HepG2 (cell line): ENCODE data around the gene CRADD. TPM values are rescaled to one million over a fixed set of nuclear protein-coding genes. Genes with fewer than 3 reads are reported as not detected.
A peak's percentile ranks its signal among the peaks of the same experiment; 100 is the strongest.

ENCODE experiments used
- ATF4 ChIP-seq, 2 experiments: fragments of 450-650 bp in 1 of 2; sonication (generic) in 1 of 2; formaldehyde crosslinking; IDR thresholded peaks; 2 replicates each; pipeline versions ENCODE4 v1.5.0 to v1.8.0; 2020 to 2022; ENCODE audit warnings: mild to moderate bottlenecking in 1 of 2, missing genetic modification reagents in 1 of 2
- ATF7-NPFF ChIP-seq: sonication (generic); formaldehyde crosslinking; IDR thresholded peaks from 2 replicates; pipeline ENCODE4 v1.8.1; 2023; ENCODE audit warnings: mild to moderate bottlenecking, low read depth, missing genetic modification reagents, moderate library complexity
- ATRX ChIP-seq: sonication (generic); formaldehyde crosslinking; IDR thresholded peaks from 2 replicates; pipeline ENCODE4 v1.4.0; 2020; ENCODE audit warnings: missing genetic modification reagents, borderline replicate concordance
- CBX2 ChIP-seq, 2 experiments: fragments of 200-600 bp in 1 of 2; sonication (generic); formaldehyde crosslinking in 1 of 2; IDR thresholded peaks; 2 replicates each; pipeline versions ENCODE4 v1.7.0 to v1.8.1; 2018 to 2022; ENCODE audit warnings: low read depth in 2 of 2, low read length in 1 of 2, mild to moderate bottlenecking in 1 of 2, missing genetic modification reagents in 1 of 2
- CCAR2 ChIP-seq: fragments of 200-400 bp; formaldehyde crosslinking; optimal IDR thresholded peaks from 2 replicates; pipeline ENCODE3; 2018; ENCODE audit warnings: low read depth, mild to moderate bottlenecking, low read length, moderate library complexity
- CHD4 ChIP-seq: fragments of 200-600 bp; sonication (generic); IDR thresholded peaks from 2 replicates; pipeline ENCODE4 v1.7.0; 2017; ENCODE audit warnings: mild to moderate bottlenecking, low read length, borderline replicate concordance
- DNMT3B ChIP-seq: conservative IDR thresholded peaks from 2 replicates; pipeline ENCODE4 v1.6.1; 2016; ENCODE audit warnings: missing biosample characterization, control low read depth
- DZIP1 ChIP-seq: sonication (generic); formaldehyde crosslinking; IDR thresholded peaks from 2 replicates; pipeline ENCODE4 v1.5.0; 2020; ENCODE audit warnings: mild to moderate bottlenecking, missing genetic modification reagents
- FIP1L1 ChIP-seq: fragments of 200-400 bp; formaldehyde crosslinking; IDR thresholded peaks from 2 replicates; pipeline ENCODE4 v1.6.1; 2018; ENCODE audit warnings: low read depth, mild to moderate bottlenecking, low read length, moderate library complexity, borderline replicate concordance; ENCODE audit not compliant: insufficient read depth
- FOXJ3 ChIP-seq: sonication (generic); formaldehyde crosslinking; IDR thresholded peaks from 2 replicates; pipeline ENCODE4 v1.4.0; 2020; ENCODE audit warnings: missing genetic modification reagents, mild to moderate bottlenecking, borderline replicate concordance
- HNRNPLL ChIP-seq: fragments of 200-400 bp; formaldehyde crosslinking; IDR thresholded peaks from 2 replicates; pipeline ENCODE4 v1.6.1; 2017; ENCODE audit warnings: mild to moderate bottlenecking, low read depth, low read length; ENCODE audit not compliant: poor library complexity, severe bottlenecking
- HOXA5 ChIP-seq: sonication (generic); formaldehyde crosslinking; IDR thresholded peaks from 2 replicates; pipeline ENCODE4 v1.4.0; 2020; ENCODE audit warnings: missing genetic modification reagents
- PCBP2 ChIP-seq: fragments of 200-400 bp; formaldehyde crosslinking; optimal IDR thresholded peaks from 2 replicates; pipeline ENCODE3; 2018; ENCODE audit warnings: low read length, low read depth; ENCODE audit not compliant: poor library complexity, severe bottlenecking
- RARA ChIP-seq: IDR thresholded peaks from 2 replicates; pipeline ENCODE4 v1.6.1; 2016; ENCODE audit warnings: missing genetic modification reagents, missing compliant biosample characterization
- SIN3B ChIP-seq: fragments of 150-350 bp; IDR thresholded peaks from 2 replicates; pipeline ENCODE4 v1.6.1; 2014; ENCODE audit warnings: low read length
- SNAPC5 ChIP-seq: sonication (generic); formaldehyde crosslinking; IDR thresholded peaks from 2 replicates; pipeline ENCODE4 v1.8.1; 2023; ENCODE audit warnings: mild to moderate bottlenecking, missing genetic modification reagents, borderline replicate concordance
- TAF1 ChIP-seq: sonication (generic); formaldehyde crosslinking; IDR thresholded peaks from 2 replicates; pipeline ENCODE4 v1.4.0; 2020; ENCODE audit warnings: missing genetic modification reagents
- TSC22D2 ChIP-seq: sonication (generic); formaldehyde crosslinking; IDR thresholded peaks from 2 replicates; pipeline ENCODE4 v1.5.1; 2020; ENCODE audit warnings: missing genetic modification reagents, mild to moderate bottlenecking, borderline replicate concordance
- ZIK1 ChIP-seq: sonication (generic); formaldehyde crosslinking; IDR thresholded peaks from 2 replicates; pipeline ENCODE4 v1.5.0; 2020; ENCODE audit warnings: mild to moderate bottlenecking, low read depth, missing genetic modification reagents, borderline replicate concordance
- ZNF3 ChIP-seq: IDR thresholded peaks from 2 replicates; pipeline ENCODE4 v1.7.0; 2017; ENCODE audit warnings: inconsistent platforms
- ZNF354B ChIP-seq: sonication (generic); formaldehyde crosslinking; IDR thresholded peaks from 2 replicates; pipeline ENCODE4 v1.8.0; 2022; ENCODE audit warnings: mild to moderate bottlenecking, missing genetic modification reagents
- ZNF615 ChIP-seq: sonication (generic); formaldehyde crosslinking; IDR thresholded peaks from 2 replicates; pipeline ENCODE4 v1.5.0; 2020; ENCODE audit warnings: mild to moderate bottlenecking, missing genetic modification reagents, borderline replicate concordance
- ZNF674 ChIP-seq: sonication (generic); formaldehyde crosslinking; IDR thresholded peaks from 2 replicates; pipeline ENCODE4 v1.5.0; 2020; ENCODE audit warnings: low read depth, mild to moderate bottlenecking, missing genetic modification reagents
- ZNF724P ChIP-seq: sonication (generic); formaldehyde crosslinking; IDR thresholded peaks from 2 replicates; pipeline ENCODE4 v1.8.0; 2022; ENCODE audit warnings: missing genetic modification reagents, borderline replicate concordance
- polyA plus RNA-seq, 8 experiments: library from polyadenylated mRNA; depleted of rRNA in 3 of 8; stranded (reverse) in 7 of 8; unstranded in 1 of 8; fragments of >200 nt; fragmentation: Illumina TruSeq in 4 of 8; extraction: Trizol in 4 of 8; gene quantifications; 2 replicates each; pipeline versions ENCODE4 v1.2.1 to v1.2.3, GENCODE V29; 2011 to 2016; ENCODE audit warnings: low read depth in 4 of 8, missing spikeins in 1 of 8, mixed read lengths in 1 of 8; ENCODE audit not compliant: insufficient read depth in 1 of 8
- total RNA-seq, 5 experiments: library from RNA; depleted of rRNA; stranded (reverse); fragments of >200 nt; fragmentation: Illumina TruSeq; extraction: Trizol; gene quantifications; 2 replicates each; pipeline ENCODE4 v1.2.3, GENCODE V29; 2016; ENCODE audit warnings: low read depth in 1 of 5

CRADD gene
- total and polyA plus RNA-seq, 2 of the 13 experiments (the other 11 are each of a cell fraction or from before 2014, with no cell fraction given), result 12.4 to 18.8 TPM

- TF ChIP-seq TSC22D2 (CRISPR knock-in tag) (no peak), CCAR2 (no peak), CBX2 (IDR thresholded peaks at IDR 0.05; ENCODE audit: low read depth, low read length) (no peak), CBX2 (CRISPR knock-in tag; IDR thresholded peaks at IDR 0.05; ENCODE audit: low read depth) (0 out of 2 replicates have a peak, but pooled peaks have one; percentile 39), ATF7-NPFF (CRISPR knock-in tag) (peak; percentile 44; the same call in 1 of the 2 replicates), ZNF354B (no peak), HNRNPLL (no peak), CHD4 (peak; percentile 59; the same call in 1 of the 2 replicates), ZNF674 (CRISPR knock-in tag) (no peak), TAF1 (CRISPR knock-in tag) (no peak), ZNF724P (CRISPR knock-in tag) (peak; percentile 78; the same call in 1 of the 2 replicates), FOXJ3 (CRISPR knock-in tag) (peak; percentile 91), FIP1L1 (no peak), SNAPC5 (CRISPR knock-in tag) (0 out of 2 replicates have a peak, but pooled peaks have one; percentile 56), ZNF3 (CRISPR knock-in tag) (no peak), ATRX (CRISPR knock-in tag) (no peak), RARA (CRISPR knock-in tag) (peak; percentile 91), ATF4 (CRISPR knock-in tag; IDR thresholded peaks at IDR 0.05) (peak in 1 of 2 experiments; percentile 99; a peak in 2 of 4 replicates), DZIP1 (CRISPR knock-in tag) (no peak), HOXA5 (CRISPR knock-in tag) (no peak; the same call in 1 of the 2 replicates), ZNF615 (CRISPR knock-in tag) (no peak), DNMT3B (CRISPR knock-in tag) (no peak), ZIK1 (CRISPR knock-in tag) (no peak), PCBP2 (no peak), SIN3B (no peak)
Observed at GRCh38 chr12:93663006-93663728, 14.0 kb upstream of the CRADD start (continued).
